Endothelial cell of umbilical vein (primary cell): Measurements from ENCODE around the gene PPP6R1.

ENCODE experiments used
- CTCF ChIP-seq, 2 donors: IDR thresholded peaks; 1 replicate in 1 of 2; 2 replicates in 1 of 2; pipeline ENCODE4 v1.5.1; 2011; ENCODE audit warnings: low read length in 2 of 2, mild to moderate bottlenecking in 2 of 2, moderate library complexity in 2 of 2, control low read depth in 1 of 2, inconsistent platforms in 1 of 2, low read depth in 1 of 2; ENCODE audit not compliant: insufficient read depth in 1 of 2; ENCODE audit errors: extremely low read depth in 1 of 2
- EZH2 ChIP-seq: IDR thresholded peaks from 2 replicates; pipeline ENCODE4 v1.6.1; 2012; ENCODE audit warnings: borderline replicate concordance, low read depth, mild to moderate bottlenecking, moderate library complexity, low read length, inconsistent platforms; ENCODE audit not compliant: severe bottlenecking
- MYC ChIP-seq: IDR thresholded peaks from one replicate; pipeline ENCODE4 v1.6.1; 2011; ENCODE audit warnings: mild to moderate bottlenecking, low read depth, low read length
- POLR2A ChIP-seq: IDR thresholded peaks from 2 replicates; pipeline ENCODE4 v1.6.1; 2012; ENCODE audit warnings: low read depth, mild to moderate bottlenecking, control low read depth, low read length

- TF ChIP-seq CTCF (IDR thresholded peaks at IDR 0.05; ENCODE audit: extremely low read depth in 1 of 2, insufficient read depth in 1 of 2, low read depth in 1 of 2, low read length in 2 of 2) (no peak), MYC (no peak), POLR2A (no peak), EZH2 (no peak)
These were observed 9.0 kb downstream of the PPP6R1 start for GRCh38 chr19:55249841-55250240.
